CD14-positive monocyte (primary cell): ENCODE results near the gene SACM1L. TPM values are rescaled to one million over a fixed set of nuclear protein-coding genes. Genes with fewer than 3 reads are reported as not detected.

Experiments
- DNase-seq, 3 donors: peaks; one replicate each; pipeline ENCODE4 v3.0.0-alpha.2; 2011 to 2022
- H2AFZ ChIP-seq: 2 replicates; pipeline ENCODE4 v1.6.0; 2012; ENCODE audit warnings: mild to moderate bottlenecking, low read depth, low read length, inconsistent platforms; ENCODE audit not compliant: insufficient read depth, poor library complexity, severe bottlenecking
- H3K27ac ChIP-seq, 2 donors: 1 replicate in 1 of 2; 2 replicates in 1 of 2; pipeline ENCODE4 v1.5.1; 2012 to 2013; ENCODE audit warnings: low read length in 2 of 2, control low read depth in 1 of 2, inconsistent platforms in 1 of 2, low read depth in 1 of 2, mild to moderate bottlenecking in 1 of 2
- H3K27me3 ChIP-seq, 2 donors: one replicate each; pipeline versions ENCODE4 v1.6.0 to v1.6.1; 2011 to 2013; ENCODE audit warnings: low read length in 2 of 2; ENCODE audit not compliant: control insufficient read depth in 2 of 2, insufficient read depth in 2 of 2
- H3K36me3 ChIP-seq, 2 donors: replicated peaks in 1 of 2; 1 replicate in 1 of 2; 2 replicates in 1 of 2; pipeline versions ENCODE4 v1.5.1 to v1.6.1; 2012 to 2013; ENCODE audit warnings: low read length in 2 of 2, control low read depth in 1 of 2, inconsistent platforms in 1 of 2, mild to moderate bottlenecking in 1 of 2; ENCODE audit not compliant: insufficient read depth in 2 of 2, control insufficient read depth in 1 of 2
- H3K4me1 ChIP-seq, 2 donors: 1 replicate in 1 of 2; 2 replicates in 1 of 2; pipeline versions ENCODE4 v1.5.1 to v1.6.1; 2012 to 2013; ENCODE audit warnings: low read length in 2 of 2, control low read depth in 1 of 2, inconsistent platforms in 1 of 2, mild to moderate bottlenecking in 1 of 2, moderate library complexity in 1 of 2; ENCODE audit not compliant: insufficient read depth in 2 of 2, control insufficient read depth in 1 of 2
- H3K4me2 ChIP-seq: replicated peaks from 2 replicates; pipeline ENCODE3; 2012; ENCODE audit warnings: low read length, moderate library complexity, mild to moderate bottlenecking; ENCODE audit not compliant: poor library complexity, severe bottlenecking; ENCODE audit errors: extremely low read depth
- H3K4me3 ChIP-seq, 3 experiments: fragments of 200-600 bp in 1 of 3; sonication (generic) in 1 of 3; replicated peaks in 1 of 3; 1 replicate in 2 of 3; 2 replicates in 1 of 3; pipeline ENCODE4 v1.5.1; 2011 to 2013; ENCODE audit warnings: low read length in 3 of 3, mild to moderate bottlenecking in 3 of 3, control low read depth in 2 of 3, low read depth in 2 of 3, inconsistent platforms in 1 of 3, moderate library complexity in 1 of 3
- H3K79me2 ChIP-seq: 2 replicates; pipeline ENCODE4 v1.6.0; 2012; ENCODE audit warnings: mild to moderate bottlenecking, control low read depth, inconsistent platforms, low read length, moderate library complexity; ENCODE audit not compliant: insufficient read depth
- H3K9ac ChIP-seq: 2 replicates; pipeline ENCODE4 v1.6.0; 2017; ENCODE audit warnings: low read length, mild to moderate bottlenecking; ENCODE audit not compliant: insufficient read depth, poor library complexity, severe bottlenecking
- H3K9me3 ChIP-seq, 2 donors: replicated peaks in 1 of 2; 1 replicate in 1 of 2; 2 replicates in 1 of 2; pipeline versions ENCODE4 v1.5.1 to v1.6.1; 2012 to 2013; ENCODE audit warnings: low read length in 2 of 2, control low read depth in 1 of 2; ENCODE audit not compliant: control insufficient read depth in 1 of 2, insufficient read depth in 1 of 2
- H4K20me1 ChIP-seq: 2 replicates; pipeline ENCODE4 v1.6.0; 2012; ENCODE audit warnings: mild to moderate bottlenecking, low read length, control low read depth, moderate library complexity; ENCODE audit not compliant: insufficient read depth
- H3K27ac Mint-ChIP-seq, 7 donors: one replicate each; pipeline ENCODE4 v1.8.0; 2020; ENCODE audit warnings: mild to moderate bottlenecking in 7 of 7, mixed read lengths in 7 of 7, moderate library complexity in 6 of 7, inconsistent platforms in 2 of 7
- H3K27me3 Mint-ChIP-seq, 3 donors: one replicate each; pipeline ENCODE4 v1.8.0; 2021 to 2022; ENCODE audit warnings: low read depth in 3 of 3, mild to moderate bottlenecking in 3 of 3, mixed read lengths in 3 of 3, moderate library complexity in 3 of 3, inconsistent platforms in 1 of 3
- H3K36me3 Mint-ChIP-seq, 2 donors: one replicate each; pipeline ENCODE4 v1.8.0; 2020; ENCODE audit warnings: mixed read lengths in 2 of 2, inconsistent platforms in 1 of 2, mild to moderate bottlenecking in 1 of 2
- H3K4me1 Mint-ChIP-seq: one replicate; pipeline ENCODE4 v1.8.0; 2020; ENCODE audit warnings: mild to moderate bottlenecking, mixed read lengths
- H3K4me3 Mint-ChIP-seq, 2 donors: one replicate each; pipeline ENCODE4 v1.8.0; 2020; ENCODE audit warnings: mild to moderate bottlenecking in 2 of 2, mixed read lengths in 2 of 2, moderate library complexity in 1 of 2
- H3K9me3 Mint-ChIP-seq, 7 donors: one replicate each; pipeline ENCODE4 v1.8.0; 2020 to 2022; ENCODE audit warnings: mixed read lengths in 7 of 7, mild to moderate bottlenecking in 6 of 7, moderate library complexity in 6 of 7, inconsistent platforms in 2 of 7
- CTCF ChIP-seq: fragments of 200-600 bp; IDR thresholded peaks from one replicate; pipeline ENCODE4 v1.8.0; 2022; ENCODE audit warnings: antibody characterized with exemption, mild to moderate bottlenecking
- WGBS: methylation state at CpG from one replicate; pipeline ENCODE4 v1.1.5; 2013; ENCODE audit warnings: missing lambda C conversion rate; ENCODE audit not compliant: insufficient coverage; 5-methylcytosine and 5-hydroxymethylcytosine counted together
- intact Hi-C, 2 donors: fragments of 100-400 bp; cut with micrococcal nuclease; formaldehyde crosslinking; loops; one replicate each; pipeline versions ENCODE4 v1.15.0 to v1.15.1; 2023
- polyA plus RNA-seq, 3 donors: library from polyadenylated mRNA; depleted of rRNA in 1 of 3; unstranded in 2 of 3; stranded (reverse) in 1 of 3; fragments of 300-500 nt in 2 of 3; fragments of >200 nt in 1 of 3; fragmentation: Illumina TruSeq in 2 of 3; gene quantifications; 1 replicate in 2 of 3; 2 replicates in 1 of 3; pipeline ENCODE4 v1.2.3, GENCODE V29; 2012 to 2021

The SACM1L gene
- polyA plus RNA-seq, 3 donors: 14.6 to 25.7 (median 21.5) TPM

GRCh38 chr3:45776611-45777010 is 87.4 kb downstream of the SACM1L start:
- Mint-ChIP-seq H3K27ac (no peak overlapping the region), H3K4me1 (no peaks in the 10 kb centered on the region), H3K27me3 (peaks cover 6 to 9% (median 6%) of the 10 kb centered on the region in 3 donors), H3K4me3 (no peak overlapping the region), H3K9me3 (peaks cover 0 to under 1% (median 0%) of the 10 kb centered on the region in 7 donors), H3K36me3 (no peaks in the 10 kb centered on the region)
- WGBS: 99% methylated on average over 8 of the region's 8 CpGs
- Histone ChIP-seq H3K4me3 (no peak overlapping the region), H3K9ac (no peak overlapping the region), H3K9me3 (no peaks in the 10 kb centered on the region), H3K36me3 (no peaks in the 10 kb centered on the region), H3K4me2 (no peak overlapping the region), H2AFZ (no peak overlapping the region), H3K27me3 (no peaks in the 10 kb centered on the region), H3K4me1 (no peaks in the 10 kb centered on the region), H4K20me1 (no peaks in the 10 kb centered on the region), H3K27ac (no peak overlapping the region), H3K79me2 (no peaks in the 10 kb centered on the region)
- DNase-seq: no peak
- TF ChIP-seq CTCF: no peak
- intact Hi-C loops: no loop called here

GRCh38 chr3:45777111-45777745 is 88.0 kb downstream of the SACM1L start:
- Histone ChIP-seq H4K20me1 (no peaks in the 10 kb centered on the region), H3K4me3 (no peak overlapping the region), H3K9ac (no peak overlapping the region), H2AFZ (no peak overlapping the region), H3K27me3 (no peaks in the 10 kb centered on the region), H3K4me1 (no peaks in the 10 kb centered on the region), H3K36me3 (no peaks in the 10 kb centered on the region), H3K79me2 (no peaks in the 10 kb centered on the region), H3K9me3 (no peaks in the 10 kb centered on the region), H3K27ac (no peak overlapping the region), H3K4me2 (no peak overlapping the region)
- H3K27ac Mint-ChIP-seq: peak overlapping the region in 1 of 7 donors; percentile 68
- no peak for TF ChIP-seq CTCF
- intact Hi-C loops: no loop called here
- peaks cover 3 to 9% (median 6%) of the 10 kb centered on the region in 3 donors for H3K27me3 Mint-ChIP-seq
- WGBS: 95% methylated on average over 6 of the region's 8 CpGs
- no peak for DNase-seq
- no peaks in the 10 kb centered on the region for H3K9me3 Mint-ChIP-seq
- H3K36me3 Mint-ChIP-seq: no peaks in the 10 kb centered on the region
- H3K4me3 Mint-ChIP-seq: no peak overlapping the region
- H3K4me1 Mint-ChIP-seq: no peaks in the 10 kb centered on the region
